Parathyroid adenoma (tissue), 2 donors: ENCODE results near the gene MOSMO.

Experiments
- H2AFZ ChIP-seq: fragments of 300-600 bp; sonication (generic); one replicate; pipeline ENCODE4 v1.7.0; 2017; ENCODE audit warnings: antibody characterized with exemption, mild to moderate bottlenecking
- H3K27ac ChIP-seq: fragments of 300-600 bp; sonication (generic); one replicate; pipeline ENCODE4 v1.7.0; 2017
- H3K27me3 ChIP-seq: fragments of 300-600 bp; sonication (generic); one replicate; pipeline ENCODE4 v1.7.0; 2017; ENCODE audit warnings: low read length; ENCODE audit not compliant: control insufficient read depth, insufficient read depth
- H3K36me3 ChIP-seq: fragments of 300-600 bp; sonication (generic); one replicate; pipeline ENCODE4 v1.7.0; 2017; ENCODE audit warnings: low read length; ENCODE audit not compliant: control insufficient read depth, insufficient read depth
- H3K4me1 ChIP-seq: fragments of 300-600 bp; sonication (generic); one replicate; pipeline ENCODE4 v1.7.0; 2017; ENCODE audit warnings: control low read depth
- H3K4me2 ChIP-seq: fragments of 300-600 bp; sonication (generic); one replicate; pipeline ENCODE4 v1.7.0; 2017; ENCODE audit warnings: low read length
- H3K4me3 ChIP-seq: fragments of 300-600 bp; sonication (generic); one replicate; pipeline ENCODE4 v1.7.0; 2017; ENCODE audit warnings: low read depth, low read length
- H3K79me2 ChIP-seq: fragments of 300-600 bp; sonication (generic); one replicate; pipeline ENCODE4 v1.7.0; 2017; ENCODE audit warnings: control low read depth
- H3K9ac ChIP-seq: fragments of 300-600 bp; sonication (generic); one replicate; pipeline ENCODE4 v1.7.0; 2017; ENCODE audit warnings: mild to moderate bottlenecking
- H3K9me3 ChIP-seq: fragments of 300-600 bp; sonication (generic); one replicate; pipeline ENCODE4 v1.7.0; 2017; ENCODE audit warnings: low read length; ENCODE audit not compliant: control insufficient read depth
- CTCF ChIP-seq: fragments of 300-600 bp; sonication (generic); IDR thresholded peaks from one replicate; pipeline ENCODE4 v1.7.0; 2017; ENCODE audit warnings: antibody characterized with exemption, mild to moderate bottlenecking
- donor health status: primary hyperparathyroidism.

The MOSMO gene

GRCh38 chr16:21971856-21972255 lies 36.1 kb upstream of the MOSMO start:
- no peaks in the 10 kb centered on the region for H3K79me2 ChIP-seq
- no peaks in the 10 kb centered on the region for H3K36me3 ChIP-seq
- no peaks in the 10 kb centered on the region for H3K27me3 ChIP-seq
- no peaks in the 10 kb centered on the region for H3K4me1 ChIP-seq
- TF ChIP-seq CTCF = no peak
- no peak overlapping the region for H3K4me3 ChIP-seq
- no peak overlapping the region for H3K4me2 ChIP-seq
- no peak overlapping the region for H3K27ac ChIP-seq
- no peak overlapping the region for H3K9ac ChIP-seq
- no peak overlapping the region for H2AFZ ChIP-seq
- H3K9me3 ChIP-seq = no peaks in the 10 kb centered on the region

GRCh38 chr16:21973945-21974344 lies 34.0 kb upstream of the MOSMO start:
- Histone ChIP-seq H3K27me3 (no peaks in the 10 kb centered on the region), H3K4me1 (no peaks in the 10 kb centered on the region), H3K9ac (no peak overlapping the region), H3K27ac (no peak overlapping the region), H2AFZ (no peak overlapping the region), H3K79me2 (no peaks in the 10 kb centered on the region), H3K36me3 (no peaks in the 10 kb centered on the region), H3K9me3 (no peaks in the 10 kb centered on the region), H3K4me2 (no peak overlapping the region), H3K4me3 (no peak overlapping the region)
- TF ChIP-seq CTCF = no peak

- no peaks in the 10 kb centered on the region for H3K79me2 ChIP-seq
- H3K27ac ChIP-seq = no peak overlapping the region
- no peak for TF ChIP-seq CTCF
- H3K27me3 ChIP-seq = no peaks in the 10 kb centered on the region
- H3K4me3 ChIP-seq = no peak overlapping the region
- H3K36me3 ChIP-seq = no peaks in the 10 kb centered on the region
- H3K4me1 ChIP-seq = no peaks in the 10 kb centered on the region
- H3K9ac ChIP-seq = no peak overlapping the region
- H3K4me2 ChIP-seq = no peak overlapping the region
- H3K9me3 ChIP-seq = no peaks in the 10 kb centered on the region
- no peak overlapping the region for H2AFZ ChIP-seq
Measured at GRCh38 chr16:21980032-21980431, 27.9 kb upstream of the MOSMO start.

GRCh38 chr16:21982108-21982507 lies 25.8 kb upstream of the MOSMO start:
- Histone ChIP-seq H3K27ac (no peak overlapping the region), H3K36me3 (no peaks in the 10 kb centered on the region), H3K79me2 (no peaks in the 10 kb centered on the region), H3K4me2 (no peak overlapping the region), H3K4me1 (peaks cover 2% of the 10 kb centered on the region), H3K9ac (no peak overlapping the region), H3K9me3 (no peaks in the 10 kb centered on the region), H2AFZ (no peak overlapping the region), H3K27me3 (no peaks in the 10 kb centered on the region), H3K4me3 (no peak overlapping the region)
- TF ChIP-seq CTCF = no peak

GRCh38 chr16:21984062-21984461 lies 23.8 kb upstream of the MOSMO start:
- H3K36me3 ChIP-seq = no peaks in the 10 kb centered on the region

More at GRCh38 chr16:21984062-21984461, 23.8 kb upstream of the MOSMO start:
- no peak overlapping the region for H2AFZ ChIP-seq
- no peaks in the 10 kb centered on the region for H3K27me3 ChIP-seq
- no peaks in the 10 kb centered on the region for H3K9me3 ChIP-seq
- no peak overlapping the region for H3K9ac ChIP-seq
- no peak overlapping the region for H3K4me3 ChIP-seq
- H3K27ac ChIP-seq = no peak overlapping the region
- no peak for TF ChIP-seq CTCF
- H3K4me2 ChIP-seq = no peak overlapping the region
- no peaks in the 10 kb centered on the region for H3K79me2 ChIP-seq
- peaks cover 2% of the 10 kb centered on the region for H3K4me1 ChIP-seq
